A549 (cell line): Measurements from ENCODE around the gene SLIT3.

Source experiments
- CEBPB ChIP-seq, 2 experiments: fragments of >200 bp in 1 of 2; sonication (Bioruptor Twin) in 1 of 2; formaldehyde crosslinking in 1 of 2; IDR thresholded peaks; 2 replicates each; pipeline ENCODE4 v1.6.1; 2012 to 2016
- JUNB ChIP-seq: fragments of >200 bp; sonication (Bioruptor Twin); formaldehyde crosslinking; IDR thresholded peaks from 2 replicates; pipeline ENCODE4 v1.6.1; 2016
- MAFK ChIP-seq: fragments of 450-650 bp; IDR thresholded peaks from 2 replicates; pipeline ENCODE4 v1.6.1; 2014; ENCODE audit not compliant: partially characterized antibody
- MAZ ChIP-seq: fragments of 150-350 bp; IDR thresholded peaks from 2 replicates; pipeline ENCODE4 v1.6.1; 2014; ENCODE audit warnings: antibody characterized with exemption, low read depth, low read length, borderline replicate concordance
- MYC ChIP-seq: IDR thresholded peaks from 2 replicates; pipeline ENCODE4 v1.6.1; 2012; ENCODE audit warnings: mild to moderate bottlenecking, inconsistent platforms, low read length, improper control_type of control experiment, borderline replicate concordance
- NFE2L2 ChIP-seq: fragments of 150-350 bp; conservative IDR thresholded peaks from 2 replicates; pipeline ENCODE4 v1.6.1; 2014; ENCODE audit warnings: low read length
- POLR2A ChIP-seq: IDR thresholded peaks from 2 replicates; pipeline ENCODE4 v1.6.1; 2012; ENCODE audit warnings: mild to moderate bottlenecking, low read length
- RCOR1 ChIP-seq: fragments of 150-350 bp; IDR thresholded peaks from 2 replicates; pipeline ENCODE4 v1.6.1; 2014; ENCODE audit warnings: antibody characterized with exemption, low read length, low read depth
- ZFP36 ChIP-seq: fragments of 450-650 bp; IDR thresholded peaks from 2 replicates; pipeline ENCODE4 v1.6.1; 2014; ENCODE audit warnings: borderline replicate concordance; ENCODE audit not compliant: partially characterized antibody
- ZSCAN20 ChIP-seq: fragments of 250-450 bp; sonication (Bioruptor Pico); IDR thresholded peaks from 2 replicates; pipeline ENCODE4 v1.8.0; 2022; ENCODE audit warnings: mild to moderate bottlenecking, moderate library complexity
- TF ChIP-seq, protein P1 (sequence below): fragments of >200 bp; sonication (Bioruptor Twin); formaldehyde crosslinking; IDR thresholded peaks from 3 replicates; pipeline ENCODE4 v1.5.1; 2016

DNA sequence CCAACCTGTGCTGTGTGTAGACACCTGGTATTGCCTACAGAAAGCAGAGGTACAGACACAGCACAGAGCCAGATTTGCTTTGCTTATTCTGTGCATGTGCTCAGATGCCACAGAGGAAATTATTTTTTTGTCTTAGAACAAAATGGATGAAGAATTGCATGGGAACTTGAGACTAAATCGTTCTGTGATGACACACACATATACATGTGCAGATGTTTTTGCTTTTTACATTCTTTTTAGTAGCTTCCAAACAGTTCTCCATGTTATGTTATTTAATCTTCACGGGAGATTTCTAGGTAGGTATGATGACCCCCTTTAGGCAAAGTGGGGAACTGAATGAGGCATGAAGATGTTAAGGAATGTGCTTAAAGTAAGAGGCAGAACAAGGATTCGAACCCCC lies 500.2 kb downstream of the SLIT3 start:
- no peak for TF ChIP-seq MYC
- no peak for TF ChIP-seq POLR2A
- TF ChIP-seq ZSCAN20 (CRISPR knock-in tag), result no peak
- TF ChIP-seq, protein P1, sequence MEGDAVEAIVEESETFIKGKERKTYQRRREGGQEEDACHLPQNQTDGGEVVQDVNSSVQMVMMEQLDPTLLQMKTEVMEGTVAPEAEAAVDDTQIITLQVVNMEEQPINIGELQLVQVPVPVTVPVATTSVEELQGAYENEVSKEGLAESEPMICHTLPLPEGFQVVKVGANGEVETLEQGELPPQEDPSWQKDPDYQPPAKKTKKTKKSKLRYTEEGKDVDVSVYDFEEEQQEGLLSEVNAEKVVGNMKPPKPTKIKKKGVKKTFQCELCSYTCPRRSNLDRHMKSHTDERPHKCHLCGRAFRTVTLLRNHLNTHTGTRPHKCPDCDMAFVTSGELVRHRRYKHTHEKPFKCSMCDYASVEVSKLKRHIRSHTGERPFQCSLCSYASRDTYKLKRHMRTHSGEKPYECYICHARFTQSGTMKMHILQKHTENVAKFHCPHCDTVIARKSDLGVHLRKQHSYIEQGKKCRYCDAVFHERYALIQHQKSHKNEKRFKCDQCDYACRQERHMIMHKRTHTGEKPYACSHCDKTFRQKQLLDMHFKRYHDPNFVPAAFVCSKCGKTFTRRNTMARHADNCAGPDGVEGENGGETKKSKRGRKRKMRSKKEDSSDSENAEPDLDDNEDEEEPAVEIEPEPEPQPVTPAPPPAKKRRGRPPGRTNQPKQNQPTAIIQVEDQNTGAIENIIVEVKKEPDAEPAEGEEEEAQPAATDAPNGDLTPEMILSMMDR, result no peak
- no peak for TF ChIP-seq JUNB
- TF ChIP-seq ZFP36, result no peak
- TF ChIP-seq RCOR1, result no peak
- TF ChIP-seq MAFK, result no peak
- TF ChIP-seq NFE2L2, result no peak
- no peak for TF ChIP-seq MAZ
- no peak for TF ChIP-seq CEBPB (IDR thresholded peaks at IDR 0.05)
